DOHH2 (cell line): ENCODE results near the gene TMEM80.
"Not testable (repeated sequence)": the region's sequence is repeated elsewhere in the genome, so short reads cannot be mapped to it uniquely, and the experiment has no call there.

ENCODE experiments used
- H3F3A ChIP-seq: fragments of 200-600 bp; sonication (generic), shearing (Covaris generic); 2 replicates; pipeline ENCODE4 v1.6.0; 2016; ENCODE audit warnings: antibody characterized with exemption, mild to moderate bottlenecking; ENCODE audit not compliant: control insufficient read depth, insufficient read depth
- H3K27ac ChIP-seq: fragments of 200-600 bp; sonication (generic); 2 replicates; pipeline ENCODE4 v1.5.1; 2014; ENCODE audit warnings: low read depth, mild to moderate bottlenecking, low read length, moderate library complexity
- H3K27me3 ChIP-seq: fragments of 200-600 bp; sonication (generic); 2 replicates; pipeline ENCODE4 v1.6.1; 2014; ENCODE audit warnings: mild to moderate bottlenecking, low read length, mixed read lengths; ENCODE audit not compliant: control insufficient read depth
- H3K36me3 ChIP-seq: fragments of 200-600 bp; sonication (generic); 2 replicates; pipeline ENCODE4 v1.6.1; 2014; ENCODE audit warnings: mild to moderate bottlenecking, low read length, moderate library complexity, mixed read lengths; ENCODE audit not compliant: control insufficient read depth
- H3K4me1 ChIP-seq: fragments of 200-600 bp; sonication (generic); 2 replicates; pipeline ENCODE4 v1.6.1; 2014; ENCODE audit warnings: mild to moderate bottlenecking, low read length, mixed read lengths; ENCODE audit not compliant: control insufficient read depth
- H3K4me2 ChIP-seq: fragments of 200-600 bp; sonication (generic); 2 replicates; pipeline ENCODE4 v1.6.0; 2014; ENCODE audit warnings: mild to moderate bottlenecking, low read length, moderate library complexity
- H3K4me3 ChIP-seq: fragments of 200-600 bp; sonication (generic); 2 replicates; pipeline ENCODE4 v1.5.1; 2014; ENCODE audit warnings: mild to moderate bottlenecking, low read length, mixed read lengths
- H3K79me2 ChIP-seq: fragments of 200-600 bp; sonication (generic); 2 replicates; pipeline ENCODE4 v1.6.1; 2014; ENCODE audit warnings: mild to moderate bottlenecking, low read length, mixed read lengths; ENCODE audit not compliant: control insufficient read depth
- H3K9me2 ChIP-seq: fragments of 200-600 bp; sonication (generic); replicated peaks from 2 replicates; pipeline ENCODE4 v1.6.1; 2014; ENCODE audit warnings: mild to moderate bottlenecking, low read length, mixed read lengths; ENCODE audit not compliant: control insufficient read depth
- H3K9me3 ChIP-seq: fragments of 200-600 bp; sonication (generic); 2 replicates; pipeline ENCODE4 v1.6.1; 2014; ENCODE audit warnings: antibody characterized with exemption, low read length, mixed read lengths; ENCODE audit not compliant: control insufficient read depth, insufficient read depth
- H4K20me1 ChIP-seq: fragments of 200-600 bp; sonication (generic); 2 replicates; pipeline ENCODE4 v1.6.0; 2014; ENCODE audit warnings: low read depth, mild to moderate bottlenecking, antibody characterized with exemption, low read length, moderate library complexity; ENCODE audit not compliant: control insufficient read depth, insufficient read depth
- EZH2phosphoT487 ChIP-seq: fragments of 200-600 bp; sonication (generic); IDR thresholded peaks from 2 replicates; pipeline ENCODE4 v1.6.1; 2017; ENCODE audit warnings: borderline replicate concordance, mild to moderate bottlenecking, antibody characterized with exemption, low read length, moderate library complexity, mixed read lengths
- TF ChIP-seq, protein P1 (sequence below): fragments of 200-600 bp; sonication (generic); IDR thresholded peaks from one replicate; pipeline ENCODE4 v1.5.1; 2014; ENCODE audit warnings: antibody characterized with exemption, mild to moderate bottlenecking, low read depth, low read length; ENCODE audit not compliant: poor library complexity, severe bottlenecking

The TMEM80 gene

GRCh38 chr11:695538-696248 lies at the start of gene TMEM80:
TSS of gene TMEM80 (plus strand) at chr11:695816. CDS start at chr11:695828, 12 bp downstream.
- Histone ChIP-seq H3K27me3 (no peaks in the 10 kb centered on the region), H4K20me1 (no peaks in the 10 kb centered on the region), H3K4me3 (peak within 1 kb of the TSS; percentile 83), H3F3A (peaks cover 4% of the 10 kb centered on the region; the same call in 1 of the 2 replicates), H3K79me2 (peaks cover 58% of the 10 kb centered on the region), H3K36me3 (no peaks in the 10 kb centered on the region), H3K4me1 (peaks cover 30% of the 10 kb centered on the region), H3K4me2 (peak within 1 kb of the TSS; percentile 81), H3K27ac (peak within 1 kb of the TSS; percentile 90), H3K9me2 (no peaks in the 10 kb centered on the region), H3K9me3 (no peaks in the 10 kb centered on the region)
- TF ChIP-seq, protein P1, sequence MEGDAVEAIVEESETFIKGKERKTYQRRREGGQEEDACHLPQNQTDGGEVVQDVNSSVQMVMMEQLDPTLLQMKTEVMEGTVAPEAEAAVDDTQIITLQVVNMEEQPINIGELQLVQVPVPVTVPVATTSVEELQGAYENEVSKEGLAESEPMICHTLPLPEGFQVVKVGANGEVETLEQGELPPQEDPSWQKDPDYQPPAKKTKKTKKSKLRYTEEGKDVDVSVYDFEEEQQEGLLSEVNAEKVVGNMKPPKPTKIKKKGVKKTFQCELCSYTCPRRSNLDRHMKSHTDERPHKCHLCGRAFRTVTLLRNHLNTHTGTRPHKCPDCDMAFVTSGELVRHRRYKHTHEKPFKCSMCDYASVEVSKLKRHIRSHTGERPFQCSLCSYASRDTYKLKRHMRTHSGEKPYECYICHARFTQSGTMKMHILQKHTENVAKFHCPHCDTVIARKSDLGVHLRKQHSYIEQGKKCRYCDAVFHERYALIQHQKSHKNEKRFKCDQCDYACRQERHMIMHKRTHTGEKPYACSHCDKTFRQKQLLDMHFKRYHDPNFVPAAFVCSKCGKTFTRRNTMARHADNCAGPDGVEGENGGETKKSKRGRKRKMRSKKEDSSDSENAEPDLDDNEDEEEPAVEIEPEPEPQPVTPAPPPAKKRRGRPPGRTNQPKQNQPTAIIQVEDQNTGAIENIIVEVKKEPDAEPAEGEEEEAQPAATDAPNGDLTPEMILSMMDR: no peak
- no peak for TF ChIP-seq EZH2phosphoT487

DNA sequence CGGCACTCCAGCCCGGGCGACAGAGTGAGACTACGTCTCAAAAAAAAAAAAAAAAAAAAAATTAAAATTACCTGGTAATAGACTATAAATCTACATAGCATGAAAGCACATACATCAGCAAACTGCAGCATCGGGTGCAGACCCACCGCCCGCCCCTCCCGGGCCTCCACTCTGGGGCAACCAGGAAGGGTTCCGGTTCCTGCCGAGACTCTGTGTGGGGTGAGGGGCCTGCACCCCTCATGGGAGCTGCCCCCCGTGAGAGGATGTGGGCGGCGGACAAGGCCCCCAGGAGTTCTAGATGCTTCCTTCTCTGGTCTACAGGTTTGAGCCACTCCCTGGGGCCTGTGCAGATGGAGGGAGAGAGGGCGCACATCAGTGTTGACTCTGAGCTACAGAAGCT lies 49.4 kb upstream of the TMEM80 start:
- no peak for TF ChIP-seq EZH2phosphoT487
- TF ChIP-seq, protein P1: no peak
- Histone ChIP-seq H3K36me3 (no peaks in the 10 kb centered on the region), H3K4me2 (no peak overlapping the region)

DNA sequence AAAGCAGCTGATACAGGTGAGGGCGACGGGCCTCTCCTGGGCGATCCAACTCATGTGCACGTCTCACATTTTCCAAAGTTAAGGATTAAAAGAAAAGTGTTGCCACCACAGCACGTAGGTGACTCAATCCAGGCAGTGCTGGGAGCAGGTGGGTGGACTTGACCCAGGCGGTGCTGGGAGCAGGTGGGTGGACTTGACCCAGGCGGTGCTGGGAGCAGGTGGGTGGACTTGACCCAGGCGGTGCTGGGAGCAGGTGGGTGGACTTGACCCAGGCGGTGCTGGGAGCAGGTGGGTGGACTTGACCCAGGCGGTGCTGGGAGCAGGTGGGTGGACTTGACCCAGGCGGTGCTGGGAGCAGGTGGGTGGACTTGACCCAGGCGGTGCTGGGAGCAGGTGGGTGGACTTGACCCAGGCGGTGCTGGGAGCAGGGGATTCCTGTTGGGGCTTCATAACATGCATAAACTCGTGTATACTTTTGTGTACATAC lies 47.9 kb upstream of the TMEM80 start:
- H3K4me2 ChIP-seq, H3K9me2 ChIP-seq, H3K9me3 ChIP-seq, H3K79me2 ChIP-seq, H3K36me3 ChIP-seq, H3K4me3 ChIP-seq, H3K27ac ChIP-seq, H3K4me1 ChIP-seq, H3F3A ChIP-seq, H4K20me1 ChIP-seq, H3K27me3 ChIP-seq: not testable (repeated sequence)

More for the DNA sequence above, 49.4 kb upstream of the TMEM80 start:
- Histone ChIP-seq H3K27me3 (no peaks in the 10 kb centered on the region), H3K27ac (no peak overlapping the region), H3K79me2 (no peaks in the 10 kb centered on the region), H3K4me1 (no peaks in the 10 kb centered on the region), H3F3A (no peaks in the 10 kb centered on the region), H3K9me2 (no peaks in the 10 kb centered on the region), H4K20me1 (no peaks in the 10 kb centered on the region), H3K9me3 (no peaks in the 10 kb centered on the region), H3K4me3 (no peak overlapping the region)

DNA sequence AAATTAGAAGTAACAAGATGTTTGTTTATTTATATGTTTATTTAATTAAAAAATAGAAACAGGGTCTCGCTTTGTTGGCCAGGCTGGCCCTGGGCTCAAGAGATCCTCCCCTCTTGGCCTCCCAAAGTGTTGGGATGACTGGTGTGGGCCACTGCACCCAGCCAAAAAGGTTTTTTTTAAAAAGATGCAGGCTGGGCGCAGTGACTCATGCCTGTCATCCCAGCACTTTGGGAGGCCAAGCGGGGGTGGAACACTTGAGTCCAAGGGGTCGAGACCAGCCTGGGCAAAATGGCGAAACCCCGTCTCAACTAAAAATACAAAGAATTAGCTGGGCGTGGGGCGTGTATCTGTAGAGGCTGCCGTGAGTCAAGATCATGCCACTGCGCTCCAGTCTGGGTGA lies 45.1 kb upstream of the TMEM80 start:
- Histone ChIP-seq H3K36me3 (no peaks in the 10 kb centered on the region), H3K27ac (no peak overlapping the region), H3K4me1 (no peaks in the 10 kb centered on the region), H3K4me3 (no peak overlapping the region), H3K27me3 (no peaks in the 10 kb centered on the region), H3F3A (no peaks in the 10 kb centered on the region), H3K9me3 (no peaks in the 10 kb centered on the region), H3K9me2 (no peaks in the 10 kb centered on the region), H4K20me1 (no peaks in the 10 kb centered on the region), H3K79me2 (no peaks in the 10 kb centered on the region), H3K4me2 (no peak overlapping the region)
- no peak for TF ChIP-seq EZH2phosphoT487
- TF ChIP-seq, protein P1: no peak

GRCh38 chr11:653136-653535 lies 42.5 kb upstream of the TMEM80 start:
- not testable (repeated sequence) for H4K20me1 ChIP-seq, H3K4me1 ChIP-seq, H3K4me3 ChIP-seq, H3F3A ChIP-seq, H3K9me2 ChIP-seq, H3K4me2 ChIP-seq, H3K9me3 ChIP-seq, H3K79me2 ChIP-seq, H3K27me3 ChIP-seq, H3K36me3 ChIP-seq, H3K27ac ChIP-seq
